ENCODE measurements around the gene SPDYE5.

Gene SPDYE5

DNA sequence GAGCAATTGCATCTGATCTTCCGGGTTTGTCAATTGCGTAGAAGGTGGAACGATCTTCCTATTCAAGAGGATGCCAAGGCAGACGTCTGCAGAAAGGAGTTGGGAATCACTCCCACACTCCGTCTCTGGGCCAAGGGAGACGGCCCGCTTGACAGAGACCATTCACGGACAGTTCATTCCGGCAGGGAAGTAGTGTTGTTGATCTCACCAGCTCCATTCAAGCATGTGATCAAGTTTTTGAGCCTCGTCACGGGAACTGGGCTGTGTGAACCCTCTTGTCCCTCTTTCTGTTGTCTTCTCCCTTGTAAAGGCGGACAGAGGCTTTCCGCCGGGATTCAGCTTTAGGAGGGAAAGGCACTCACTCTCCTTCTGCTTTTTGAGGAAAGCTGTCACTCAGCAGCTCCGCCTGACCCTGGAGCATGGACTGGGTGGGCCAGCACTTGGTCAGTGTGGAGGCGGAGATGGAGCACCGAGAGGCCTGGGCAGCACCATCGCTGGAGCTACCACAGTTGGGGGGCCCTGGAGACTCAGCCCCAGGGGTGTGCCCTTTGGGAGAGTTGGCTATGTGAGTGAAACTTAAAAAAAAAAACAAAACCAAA lies 44.9 kb downstream of the SPDYE5 start:
- no peak for DNase-seq

- no peak for DNase-seq
Measured at GRCh38 chr7:75537731-75538130, 45.6 kb downstream of the SPDYE5 start.

DNA sequence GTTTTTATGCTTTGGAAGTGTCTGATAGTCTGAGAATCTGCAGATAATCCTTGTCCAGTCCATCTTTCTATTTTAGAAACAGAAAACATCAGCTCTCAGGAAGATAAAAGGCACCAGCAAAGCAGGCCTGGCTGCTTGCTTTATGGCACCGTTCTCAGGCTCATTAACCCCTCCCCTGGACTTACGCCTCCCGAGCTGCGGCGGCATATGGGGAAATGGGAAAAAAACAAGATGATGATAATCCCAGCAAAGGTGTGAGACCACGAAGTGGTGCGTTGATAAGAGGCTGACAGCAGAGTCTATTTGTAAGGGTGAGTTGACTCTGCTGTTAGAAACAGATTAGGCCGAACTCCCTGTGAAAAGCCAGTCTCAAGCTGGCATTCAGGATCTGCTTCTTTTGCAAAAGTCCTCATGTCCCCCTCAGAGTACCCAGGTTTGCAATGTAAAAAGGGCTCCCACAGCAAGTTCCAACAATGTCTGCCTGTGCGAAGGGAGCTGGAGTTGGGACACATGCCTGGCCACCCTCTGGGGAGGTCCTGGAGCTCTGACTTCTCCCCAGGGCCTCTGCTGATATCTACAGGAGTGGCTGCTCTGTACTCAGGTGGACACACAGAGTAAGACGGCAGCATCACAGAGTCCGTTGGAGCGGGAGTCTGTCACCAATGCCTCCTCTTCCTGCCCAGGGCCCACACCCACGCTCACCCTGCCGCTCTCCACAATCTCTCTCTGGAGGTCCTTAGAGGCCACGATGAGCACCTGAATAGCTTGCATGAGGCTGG lies 54.3 kb downstream of the SPDYE5 start:
- no peak for DNase-seq

Measured in amygdala (tissue), 56 donors.